ENCODE data around the gene OPALIN. TPM values are rescaled to one million over a fixed set of nuclear protein-coding genes. Genes with fewer than 3 reads are reported as not detected.

OPALIN gene
- total and polyA plus RNA-seq, 2 donors (not counting 3 experiments of a cell fraction or from before 2014, with no cell fraction given): not detected

DNA sequence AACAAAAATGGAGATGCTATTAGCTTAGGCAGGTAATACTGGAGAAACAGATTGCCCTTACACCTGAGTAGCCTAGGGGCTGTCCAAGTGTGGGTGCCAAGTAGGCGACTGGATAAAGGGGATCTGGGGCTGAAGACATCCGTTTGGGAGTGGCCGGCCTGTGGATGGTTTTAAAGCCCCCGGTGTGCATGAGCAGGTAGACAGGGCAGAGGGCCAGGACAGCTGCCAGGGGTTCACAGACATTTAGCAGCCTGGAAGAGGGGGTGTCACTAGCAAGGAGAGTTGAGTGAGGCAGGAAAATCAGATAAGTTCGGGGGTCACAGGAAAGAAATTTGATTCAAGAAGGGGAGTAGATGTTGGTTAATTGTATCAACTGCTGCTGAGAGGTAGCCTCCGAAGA, 1.5 kb upstream of the OPALIN start:
- intact Hi-C loops (cut with micrococcal nuclease): no loop called here
- DNase-seq (ENCODE audit: low read depth, low spot score) (no peak), FAIRE-seq (no peak)
- H3K4me1 ChIP-seq (ENCODE audit: control insufficient read depth, extremely low read depth, insufficient read depth, low read length): no peaks in the 10 kb centered on the region
- peaks cover 2% of the 10 kb centered on the region in 2 experiments for H3K27me3 ChIP-seq (ENCODE audit: control insufficient read depth in 2 of 2, insufficient read depth in 2 of 2, low read length in 2 of 2)
- H2AFZ ChIP-seq (ENCODE audit: low read depth, low read length): no peak overlapping the region
- no peaks in the 10 kb centered on the region for H3K36me3 ChIP-seq (ENCODE audit: control insufficient read depth in 2 of 2, extremely low read depth in 1 of 2, insufficient read depth in 2 of 2, low read length in 2 of 2)
- H3K79me2 ChIP-seq (ENCODE audit: control insufficient read depth, insufficient read depth, low read length): no peaks in the 10 kb centered on the region
- no peaks in the 10 kb centered on the region for H3K9me1 ChIP-seq (replicated peaks; ENCODE audit: control insufficient read depth, extremely low read depth, insufficient read depth, low read length)
- TF ChIP-seq FOS (IDR thresholded peaks at IDR 0.05; ENCODE audit: borderline replicate concordance, insufficient read depth, low read length) (no peak), GATA2 (IDR thresholded peaks at IDR 0.05; ENCODE audit: insufficient read depth, insufficient read length, low read depth, low read length) (no peak), MYC (IDR thresholded peaks at IDR 0.05; ENCODE audit: low read depth, low read length) (no peak)
- BruUV-seq (replicated peaks): no TSS peak
- ChIA-PET CTCF (no interaction called here), POLR2A (no interaction called here)
- no peak overlapping the region for H3K4me3 ChIP-seq (replicated peaks in 1 of 3; ENCODE audit: insufficient read depth in 1 of 3, low read depth in 1 of 3, low read length in 3 of 3)
- no peaks in the 10 kb centered on the region for H3K9me3 ChIP-seq (replicated peaks; ENCODE audit: control insufficient read depth, insufficient read depth, low read length)
- H3K4me2 ChIP-seq (ENCODE audit: insufficient read depth, low read length): no peak overlapping the region
- H3K27ac ChIP-seq (ENCODE audit: insufficient read depth, low read depth, low read length): no peak overlapping the region
- H3K9ac ChIP-seq (replicated peaks; ENCODE audit: extremely low read depth, insufficient read depth, low read length): no peak overlapping the region
- dilution Hi-C loops (cut with MboI; ENCODE audit: extremely low pct_ligation_motif_present, low sequenced_read_pairs): no loop called here
- H4K20me1 ChIP-seq (replicated peaks; ENCODE audit: control insufficient read depth, extremely low read depth, insufficient read depth, low read length): no peaks in the 10 kb centered on the region

DNA sequence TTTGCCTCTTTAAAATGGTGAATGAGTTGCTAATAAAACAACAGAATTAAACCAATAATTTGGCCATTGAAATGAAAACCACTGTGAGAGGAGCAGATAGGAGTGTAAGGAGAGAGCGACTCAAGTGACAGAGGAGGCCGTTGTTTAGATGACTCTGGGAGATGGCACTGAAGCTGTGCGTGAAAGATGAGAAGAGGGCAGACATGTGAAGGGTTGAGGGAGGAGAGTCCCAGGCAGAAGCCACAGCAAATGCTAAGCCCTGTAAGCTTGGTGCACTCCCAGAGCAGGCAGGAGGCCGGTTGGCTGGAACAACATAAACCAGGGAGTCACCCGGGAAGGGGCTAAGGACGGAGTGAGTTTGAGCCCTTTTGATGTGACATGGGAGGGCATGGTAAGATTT, 814 bp upstream of the OPALIN start:
- H3K27me3 ChIP-seq (ENCODE audit: control insufficient read depth in 2 of 2, insufficient read depth in 2 of 2, low read length in 2 of 2): peaks cover 2% of the 10 kb centered on the region in 2 experiments
- no peak overlapping the region for H3K4me3 ChIP-seq (replicated peaks in 1 of 3; ENCODE audit: insufficient read depth in 1 of 3, low read depth in 1 of 3, low read length in 3 of 3)
- no peaks in the 10 kb centered on the region for H3K79me2 ChIP-seq (ENCODE audit: control insufficient read depth, insufficient read depth, low read length)
- H2AFZ ChIP-seq (ENCODE audit: low read depth, low read length): no peak overlapping the region
- no peaks in the 10 kb centered on the region for H3K4me1 ChIP-seq (ENCODE audit: control insufficient read depth, extremely low read depth, insufficient read depth, low read length)
- no peaks in the 10 kb centered on the region for H4K20me1 ChIP-seq (replicated peaks; ENCODE audit: control insufficient read depth, extremely low read depth, insufficient read depth, low read length)
- no peaks in the 10 kb centered on the region for H3K9me1 ChIP-seq (replicated peaks; ENCODE audit: control insufficient read depth, extremely low read depth, insufficient read depth, low read length)
- no peak overlapping the region for H3K9ac ChIP-seq (replicated peaks; ENCODE audit: extremely low read depth, insufficient read depth, low read length)
- TF ChIP-seq MAX (IDR thresholded peaks at IDR 0.05; ENCODE audit: insufficient read depth, insufficient read length) (no peak), GATA2 (IDR thresholded peaks at IDR 0.05; ENCODE audit: insufficient read depth, insufficient read length, low read depth, low read length) (no peak), POLR2AphosphoS5 (IDR thresholded peaks at IDR 0.05; ENCODE audit: insufficient read depth, low read depth, low read length) (no peak), MYC (IDR thresholded peaks at IDR 0.05; ENCODE audit: low read depth, low read length) (no peak), CTCF (IDR thresholded peaks at IDR 0.05; ENCODE audit: extremely low read depth in 1 of 2, insufficient read depth in 1 of 2, low read depth in 1 of 2, low read length in 2 of 2) (no peak), FOS (IDR thresholded peaks at IDR 0.05; ENCODE audit: borderline replicate concordance, insufficient read depth, low read length) (no peak), EZH2 (IDR thresholded peaks at IDR 0.05; ENCODE audit: borderline replicate concordance, low read depth, low read length, severe bottlenecking) (no peak), JUN (IDR thresholded peaks at IDR 0.05; ENCODE audit: borderline replicate concordance, insufficient read depth, insufficient read length, low read depth) (no peak), POLR2A (IDR thresholded peaks at IDR 0.05; ENCODE audit: low read depth, low read length) (no peak)
- H3K4me2 ChIP-seq (ENCODE audit: insufficient read depth, low read length): no peak overlapping the region
- dilution Hi-C loops (cut with MboI; ENCODE audit: extremely low pct_ligation_motif_present, low sequenced_read_pairs) (no loop called here), intact Hi-C loops (cut with micrococcal nuclease) (no loop called here)
- BruUV-seq (replicated peaks): no TSS peak
- CTCF ChIA-PET: interaction anchor here (1.4 kb wide), 1 partner anchor 24 kb away, joined by 3 read pairs; no protein-coding TSS in a partner anchor
- no peak for DNase-seq (ENCODE audit: low read depth, low spot score)
- H3K27ac ChIP-seq (ENCODE audit: insufficient read depth, low read depth, low read length): no peak overlapping the region
- H3K36me3 ChIP-seq (ENCODE audit: control insufficient read depth in 2 of 2, extremely low read depth in 1 of 2, insufficient read depth in 2 of 2, low read length in 2 of 2): no peaks in the 10 kb centered on the region
- POLR2A ChIA-PET: no interaction called here
- no peak for FAIRE-seq
- H3K9me3 ChIP-seq (replicated peaks; ENCODE audit: control insufficient read depth, insufficient read depth, low read length): no peaks in the 10 kb centered on the region

All from endothelial cell of umbilical vein (primary cell).